Fibroblast of lung (primary cell): ENCODE measurements around the gene TWF1. TPM values are rescaled to one million over a fixed set of nuclear protein-coding genes. Genes with fewer than 3 reads are reported as not detected.

Experiments used
- DNase-seq, 2 donors: peaks; one replicate each; pipeline versions ENCODE4 v3.0.0 to v3.0.0-alpha.2; 2010; ENCODE audit warnings: low read depth in 2 of 2
- H2AFZ ChIP-seq: 2 replicates; pipeline ENCODE4 v1.5.1; 2012; ENCODE audit warnings: low read length, control low read depth, inconsistent platforms
- H3K27ac ChIP-seq: 2 replicates; pipeline ENCODE4 v1.5.1; 2011; ENCODE audit warnings: low read length, control low read depth; ENCODE audit not compliant: insufficient read depth
- H3K27me3 ChIP-seq: 2 replicates; pipeline ENCODE4 v1.5.1; 2011; ENCODE audit warnings: mild to moderate bottlenecking, low read length; ENCODE audit not compliant: control insufficient read depth, insufficient read depth
- H3K36me3 ChIP-seq: 2 replicates; pipeline ENCODE4 v1.5.1; 2011; ENCODE audit warnings: low read length; ENCODE audit not compliant: control insufficient read depth, insufficient read depth
- H3K4me1 ChIP-seq: 2 replicates; pipeline ENCODE4 v1.5.1; 2011; ENCODE audit warnings: low read length; ENCODE audit not compliant: control insufficient read depth, insufficient read depth; ENCODE audit errors: extremely low read depth
- H3K4me2 ChIP-seq: 2 replicates; pipeline ENCODE4 v1.5.1; 2011; ENCODE audit warnings: low read length, control low read depth; ENCODE audit not compliant: insufficient read depth; ENCODE audit errors: extremely low read depth
- H3K4me3 ChIP-seq, 4 experiments: fragments of 200-600 bp in 1 of 4; sonication (generic) in 1 of 4; replicated peaks in 1 of 4; 2 replicates each; pipeline ENCODE4 v1.5.1; 2011 to 2016; ENCODE audit warnings: low read length in 4 of 4, low read depth in 3 of 4, mild to moderate bottlenecking in 3 of 4, control low read depth in 2 of 4, inconsistent platforms in 1 of 4, mixed read lengths in 1 of 4; ENCODE audit not compliant: insufficient read depth in 1 of 4; ENCODE audit errors: control extremely low read depth in 1 of 4
- H3K79me2 ChIP-seq: 2 replicates; pipeline ENCODE4 v1.5.1; 2012; ENCODE audit warnings: mild to moderate bottlenecking, low read length, inconsistent platforms; ENCODE audit not compliant: control insufficient read depth, insufficient read depth
- H3K9ac ChIP-seq: 2 replicates; pipeline ENCODE4 v1.5.1; 2011; ENCODE audit warnings: mild to moderate bottlenecking, low read length, control low read depth; ENCODE audit not compliant: insufficient read depth
- H3K9me3 ChIP-seq: 2 replicates; pipeline ENCODE4 v1.5.1; 2012; ENCODE audit warnings: low read depth, low read length; ENCODE audit not compliant: control insufficient read depth, insufficient read depth
- H4K20me1 ChIP-seq: 2 replicates; pipeline ENCODE4 v1.5.1; 2011; ENCODE audit warnings: low read length; ENCODE audit not compliant: control insufficient read depth, insufficient read depth; ENCODE audit errors: extremely low read depth
- CTCF ChIP-seq, 2 donors: IDR thresholded peaks in 1 of 2; conservative IDR thresholded peaks in 1 of 2; 1 replicate in 1 of 2; 2 replicates in 1 of 2; pipeline ENCODE4 v1.5.1; 2011 to 2012; ENCODE audit warnings: low read length in 2 of 2, control low read depth in 1 of 2, inconsistent platforms in 1 of 2, low read depth in 1 of 2, mild to moderate bottlenecking in 1 of 2
- EZH2 ChIP-seq: IDR thresholded peaks from 2 replicates; pipeline ENCODE4 v1.5.1; 2012; ENCODE audit warnings: low read length, control low read depth, mild to moderate bottlenecking; ENCODE audit errors: missing control alignments
- polyA plus RNA-seq, 2 donors: library from polyadenylated mRNA; depleted of rRNA in 1 of 2; stranded (reverse) in 1 of 2; unstranded in 1 of 2; fragments of >200 nt; gene quantifications; 2 replicates each; pipeline ENCODE4 v1.2.1, GENCODE V29; 2011 to 2012; ENCODE audit warnings: missing spikeins in 1 of 2
- total RNA-seq: library from RNA; depleted of rRNA; stranded (reverse); fragments of >200 nt; gene quantifications from 2 replicates; pipeline ENCODE4 v1.2.1, GENCODE V29; 2014

Gene TWF1
- total and polyA plus RNA-seq, 2 donors (not counting 1 experiment from before 2014, with no cell fraction given), result 117 to 140 TPM

- Histone ChIP-seq H3K79me2 (no peaks in the 10 kb centered on the region), H2AFZ (no peak overlapping the region), H3K36me3 (no peaks in the 10 kb centered on the region), H3K9me3 (no peaks in the 10 kb centered on the region), H3K4me2 (no peak overlapping the region), H3K4me1 (no peaks in the 10 kb centered on the region), H4K20me1 (no peaks in the 10 kb centered on the region), H3K27me3 (no peaks in the 10 kb centered on the region), H3K9ac (no peak overlapping the region), H3K27ac (no peak overlapping the region), H3K4me3 (no peak overlapping the region)
- TF ChIP-seq CTCF (conservative IDR thresholded peaks at IDR 0.05 in 1 of 2, IDR thresholded peaks at IDR 0.05 in 1 of 2; ENCODE audit: low read depth in 1 of 2, low read length in 2 of 2), result no peak
- no peak for TF ChIP-seq EZH2
- DNase-seq, result no peak
These were observed 21.0 kb upstream of the TWF1 start for GRCh38 chr12:43827093-43827492.

GRCh38 chr12:43826681-43827080 is 20.6 kb upstream of the TWF1 start:
- Histone ChIP-seq H3K27ac (no peak overlapping the region), H3K79me2 (no peaks in the 10 kb centered on the region), H3K9ac (no peak overlapping the region), H4K20me1 (no peaks in the 10 kb centered on the region), H3K9me3 (no peaks in the 10 kb centered on the region), H3K4me1 (no peaks in the 10 kb centered on the region), H3K4me3 (no peak overlapping the region), H3K36me3 (no peaks in the 10 kb centered on the region), H3K27me3 (no peaks in the 10 kb centered on the region), H2AFZ (no peak overlapping the region), H3K4me2 (no peak overlapping the region)
- TF ChIP-seq CTCF (conservative IDR thresholded peaks at IDR 0.05 in 1 of 2, IDR thresholded peaks at IDR 0.05 in 1 of 2; ENCODE audit: low read depth in 1 of 2, low read length in 2 of 2) (no peak), EZH2 (no peak)
- DNase-seq, result peak in 1 of 2 donors; percentile 45

- TF ChIP-seq CTCF (conservative IDR thresholded peaks at IDR 0.05 in 1 of 2, IDR thresholded peaks at IDR 0.05 in 1 of 2; ENCODE audit: low read depth in 1 of 2, low read length in 2 of 2) (no peak), EZH2 (no peak)
- Histone ChIP-seq H3K36me3 (no peaks in the 10 kb centered on the region), H3K4me1 (no peaks in the 10 kb centered on the region), H3K9ac (no peak overlapping the region), H3K4me3 (no peak overlapping the region), H4K20me1 (no peaks in the 10 kb centered on the region), H3K9me3 (no peaks in the 10 kb centered on the region), H3K27ac (no peak overlapping the region), H3K27me3 (no peaks in the 10 kb centered on the region), H2AFZ (no peak overlapping the region), H3K4me2 (no peak overlapping the region), H3K79me2 (no peaks in the 10 kb centered on the region)
- DNase-seq, result no peak
These were observed 18.2 kb upstream of the TWF1 start for GRCh38 chr12:43824207-43824775.
